Neural cell (in vitro differentiated cells): ENCODE results near the gene SEC16B.

ENCODE experiments used
- EZH2 ChIP-seq: fragments of 200-600, 300-800 bp; shearing (Covaris generic), sonication (generic); IDR thresholded peaks from 2 replicates; pipeline ENCODE4 v1.6.1; 2014; ENCODE audit warnings: antibody characterized with exemption, low read length, borderline replicate concordance, mild to moderate bottlenecking; ENCODE audit not compliant: insufficient read depth, poor library complexity, severe bottlenecking
- MXI1 ChIP-seq: fragments of 450-650 bp; conservative IDR thresholded peaks from 2 replicates; pipeline ENCODE4 v1.6.1; 2014; ENCODE audit warnings: antibody characterized with exemption, mild to moderate bottlenecking; ENCODE audit not compliant: poor library complexity, severe bottlenecking
- POLR2AphosphoS5 ChIP-seq: IDR thresholded peaks from 2 replicates; pipeline ENCODE4 v1.6.1; 2012
- RAD21 ChIP-seq: fragments of 450-650 bp; conservative IDR thresholded peaks from 2 replicates; pipeline ENCODE4 v1.6.1; 2014; ENCODE audit warnings: antibody characterized with exemption, mild to moderate bottlenecking, moderate library complexity
- TAF1 ChIP-seq: IDR thresholded peaks from 2 replicates; pipeline ENCODE4 v1.6.1; 2012; ENCODE audit warnings: low read depth
- TF ChIP-seq, protein P1 (sequence below): fragments of 450-650 bp; IDR thresholded peaks from 2 replicates; pipeline ENCODE4 v1.5.1; 2014; ENCODE audit warnings: antibody characterized with exemption, mild to moderate bottlenecking, moderate library complexity; ENCODE audit not compliant: poor library complexity, severe bottlenecking

DNA sequence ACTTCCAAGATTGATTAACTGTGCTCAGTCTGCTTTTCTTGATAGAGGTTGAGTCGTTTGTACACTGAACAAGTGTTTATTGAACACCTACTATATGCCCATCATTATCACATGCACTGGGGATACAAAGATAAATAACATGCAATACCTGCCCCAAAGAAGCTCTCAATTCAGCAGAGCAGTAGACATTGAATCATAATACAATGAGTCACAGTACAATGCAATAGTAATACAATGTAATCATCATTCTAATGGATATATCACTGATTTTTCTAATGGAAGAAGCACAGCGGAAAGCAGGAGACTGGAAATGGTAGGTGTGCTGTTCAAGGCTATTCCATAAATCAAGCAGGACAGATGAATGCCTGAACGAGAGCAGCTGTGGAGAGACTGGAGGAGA lies 3.7 kb upstream of the SEC16B start:
- TF ChIP-seq RAD21 (no peak), TAF1 (no peak), MXI1 (no peak), POLR2AphosphoS5 (no peak), EZH2 (no peak)
- TF ChIP-seq, protein P1, sequence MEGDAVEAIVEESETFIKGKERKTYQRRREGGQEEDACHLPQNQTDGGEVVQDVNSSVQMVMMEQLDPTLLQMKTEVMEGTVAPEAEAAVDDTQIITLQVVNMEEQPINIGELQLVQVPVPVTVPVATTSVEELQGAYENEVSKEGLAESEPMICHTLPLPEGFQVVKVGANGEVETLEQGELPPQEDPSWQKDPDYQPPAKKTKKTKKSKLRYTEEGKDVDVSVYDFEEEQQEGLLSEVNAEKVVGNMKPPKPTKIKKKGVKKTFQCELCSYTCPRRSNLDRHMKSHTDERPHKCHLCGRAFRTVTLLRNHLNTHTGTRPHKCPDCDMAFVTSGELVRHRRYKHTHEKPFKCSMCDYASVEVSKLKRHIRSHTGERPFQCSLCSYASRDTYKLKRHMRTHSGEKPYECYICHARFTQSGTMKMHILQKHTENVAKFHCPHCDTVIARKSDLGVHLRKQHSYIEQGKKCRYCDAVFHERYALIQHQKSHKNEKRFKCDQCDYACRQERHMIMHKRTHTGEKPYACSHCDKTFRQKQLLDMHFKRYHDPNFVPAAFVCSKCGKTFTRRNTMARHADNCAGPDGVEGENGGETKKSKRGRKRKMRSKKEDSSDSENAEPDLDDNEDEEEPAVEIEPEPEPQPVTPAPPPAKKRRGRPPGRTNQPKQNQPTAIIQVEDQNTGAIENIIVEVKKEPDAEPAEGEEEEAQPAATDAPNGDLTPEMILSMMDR, result no peak
